Karpas-422 (cell line): Measurements from ENCODE around the gene SRSF11. TPM values are rescaled to one million over a fixed set of nuclear protein-coding genes. Genes with fewer than 3 reads are reported as not detected.
"Not testable (repeated sequence)": the region's sequence is repeated elsewhere in the genome, so short reads cannot be mapped to it uniquely, and the experiment has no call there.

ENCODE experiments used
- DNase-seq: peaks from one replicate; pipeline ENCODE4 v3.0.0-alpha.2; 2015
- H2AFZ ChIP-seq: fragments of 200-600 bp; sonication (generic); 2 replicates; pipeline ENCODE4 v1.6.1; 2014; ENCODE audit warnings: antibody characterized with exemption, low read length, mixed read lengths
- H3K27ac ChIP-seq: fragments of 200-600 bp; sonication (generic); 2 replicates; pipeline ENCODE4 v1.5.1; 2014; ENCODE audit warnings: mild to moderate bottlenecking, low read length, moderate library complexity
- H3K27me3 ChIP-seq: fragments of 200-600 bp; sonication (generic); 2 replicates; pipeline ENCODE4 v1.6.1; 2014; ENCODE audit warnings: low read length, mixed read lengths
- H3K36me3 ChIP-seq: fragments of 200-600 bp; sonication (generic); 2 replicates; pipeline ENCODE4 v1.6.1; 2014; ENCODE audit warnings: low read length, mixed read lengths; ENCODE audit not compliant: insufficient read depth
- H3K4me1 ChIP-seq: fragments of 200-600 bp; sonication (generic); 2 replicates; pipeline ENCODE4 v1.6.1; 2014; ENCODE audit warnings: mild to moderate bottlenecking, low read length, mixed read lengths
- H3K4me2 ChIP-seq: fragments of 200-600 bp; sonication (generic); 2 replicates; pipeline ENCODE4 v1.6.1; 2014; ENCODE audit warnings: low read length, low read depth, mild to moderate bottlenecking; ENCODE audit not compliant: poor library complexity, severe bottlenecking
- H3K4me3 ChIP-seq: fragments of 200-600 bp; sonication (generic); 2 replicates; pipeline ENCODE4 v1.5.1; 2014; ENCODE audit warnings: mild to moderate bottlenecking, antibody characterized with exemption, low read length, mixed read lengths
- H3K79me2 ChIP-seq: fragments of 200-600 bp; sonication (generic); 2 replicates; pipeline ENCODE4 v1.6.1; 2014; ENCODE audit warnings: mild to moderate bottlenecking, low read length, mixed read lengths
- H3K9ac ChIP-seq: fragments of 200-600 bp; sonication (generic); 2 replicates; pipeline ENCODE4 v1.6.0; 2014; ENCODE audit warnings: low read length
- H3K9me2 ChIP-seq: fragments of 200-600 bp; sonication (generic), shearing (Covaris generic); replicated peaks from 2 replicates; pipeline ENCODE4 v1.6.0; 2014; ENCODE audit warnings: mild to moderate bottlenecking, low read length, moderate library complexity; ENCODE audit not compliant: insufficient read depth
- H3K9me3 ChIP-seq: fragments of 300-700, 200-600 bp; sonication (generic); 2 replicates; pipeline ENCODE4 v1.6.1; 2014; ENCODE audit warnings: low read length, mixed read lengths
- H4K20me1 ChIP-seq: fragments of 200-600 bp; sonication (generic); 2 replicates; pipeline ENCODE4 v1.6.1; 2014; ENCODE audit warnings: mild to moderate bottlenecking, antibody characterized with exemption, low read length, low read depth; ENCODE audit not compliant: insufficient read depth
- total RNA-seq: library from RNA; depleted of rRNA; stranded (reverse); fragments of >200 nt; shearing (Covaris generic); gene quantifications from 2 replicates; pipeline ENCODE4 v1.2.3, GENCODE V29; 2014; ENCODE audit warnings: low replicate concordance

The SRSF11 gene
- total RNA-seq, 1 experiment from 2014 or later: 327 TPM

DNA sequence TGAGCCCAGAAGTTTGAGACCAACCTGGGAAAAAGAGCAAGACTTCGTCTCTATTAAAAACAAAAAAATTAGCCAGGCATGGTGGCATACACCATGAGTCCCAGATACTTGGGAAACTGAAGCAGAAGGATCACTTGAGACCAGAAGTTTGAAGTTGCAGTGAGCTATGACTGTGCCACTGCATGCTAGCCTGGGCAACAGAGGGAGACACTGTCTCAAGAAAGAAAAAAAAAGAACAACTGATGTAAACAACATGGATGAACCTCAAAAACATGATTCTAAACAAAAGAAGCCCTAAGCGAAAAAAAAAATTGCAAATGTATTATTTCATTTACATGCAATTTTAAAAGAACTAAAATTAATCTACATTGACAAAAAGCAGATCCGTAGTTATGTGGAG, 24.8 kb upstream of the SRSF11 start:
- no peak overlapping the region for H3K4me3 ChIP-seq
- H3K9ac ChIP-seq: no peak overlapping the region
- no peaks in the 10 kb centered on the region for H4K20me1 ChIP-seq
- H3K79me2 ChIP-seq: peaks cover 98% of the 10 kb centered on the region
- 0 out of 2 replicates have a peak, but pooled peaks cover 4% of the 10 kb centered on the region for H3K4me1 ChIP-seq
- H3K4me2 ChIP-seq: no peak overlapping the region
- H3K9me3 ChIP-seq: no peaks in the 10 kb centered on the region
- H3K9me2 ChIP-seq: no peaks in the 10 kb centered on the region
- H3K27ac ChIP-seq: no peak overlapping the region
- no peaks in the 10 kb centered on the region for H3K27me3 ChIP-seq
- no peak overlapping the region for H2AFZ ChIP-seq
- no peak for DNase-seq
- H3K36me3 ChIP-seq: no peaks in the 10 kb centered on the region; the same call in 1 of the 2 replicates

DNA sequence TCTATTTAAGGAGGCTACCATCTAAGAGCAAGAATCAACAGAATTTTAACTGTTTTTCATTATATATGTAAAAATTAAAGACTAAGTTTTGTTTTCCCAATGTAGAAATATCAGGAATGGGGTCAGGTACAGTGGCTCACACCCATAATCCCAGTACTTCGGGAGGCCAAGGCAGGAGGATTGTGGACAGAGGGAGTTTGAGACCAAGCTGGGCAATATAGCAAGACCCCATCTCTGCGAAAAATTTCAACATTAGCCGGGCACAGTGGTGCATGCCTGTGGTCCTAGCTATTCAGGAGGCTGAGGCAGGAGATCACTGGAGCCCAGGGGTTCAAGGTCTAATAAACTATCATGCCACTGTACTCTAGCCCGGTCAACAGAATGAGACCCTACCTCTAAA, 21.1 kb upstream of the SRSF11 start:
- Histone ChIP-seq H3K27ac (no peak overlapping the region), H2AFZ (no peak overlapping the region), H3K36me3 (no peaks in the 10 kb centered on the region; the same call in 1 of the 2 replicates), H3K79me2 (peaks cover 97% of the 10 kb centered on the region), H3K9me2 (no peaks in the 10 kb centered on the region), H3K9me3 (no peaks in the 10 kb centered on the region), H3K4me2 (no peak overlapping the region), H3K4me3 (no peak overlapping the region), H3K27me3 (no peaks in the 10 kb centered on the region), H3K4me1 (peaks cover 25% of the 10 kb centered on the region), H4K20me1 (no peaks in the 10 kb centered on the region), H3K9ac (no peak overlapping the region)
- no peak for DNase-seq

DNA sequence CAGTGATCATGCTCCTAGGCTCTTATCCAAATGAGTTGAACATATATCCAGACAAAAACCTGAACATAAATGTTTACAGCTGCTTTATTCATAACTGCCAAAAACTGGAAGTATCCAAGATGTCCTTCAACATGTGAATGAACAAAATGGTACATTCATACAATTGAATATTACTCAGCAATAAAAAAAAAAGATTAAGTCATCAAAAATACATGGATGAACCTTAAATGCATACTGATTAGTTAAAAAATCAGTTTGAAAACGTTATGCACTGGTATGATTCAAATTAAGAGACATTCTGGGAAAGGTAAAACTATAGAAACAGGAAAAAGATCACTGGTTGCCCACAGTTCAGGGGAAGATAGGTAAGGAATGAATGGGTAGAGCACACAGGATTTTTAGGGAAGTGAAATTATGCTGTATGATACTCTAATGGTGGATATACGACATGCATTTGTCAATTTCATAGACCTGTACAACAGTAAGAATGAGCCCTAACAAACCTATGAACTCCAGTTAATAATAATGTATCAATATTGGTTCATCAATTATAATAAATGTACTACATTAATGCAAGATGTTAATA, 18.9 kb upstream of the SRSF11 start:
- Histone ChIP-seq H3K79me2 (peaks cover 97% of the 10 kb centered on the region), H3K4me1 (peaks cover 34% of the 10 kb centered on the region), H4K20me1 (no peaks in the 10 kb centered on the region), H3K9me3 (no peaks in the 10 kb centered on the region), H3K4me3 (no peak overlapping the region), H2AFZ (no peak overlapping the region), H3K9me2 (no peaks in the 10 kb centered on the region), H3K36me3 (peaks cover 2% of the 10 kb centered on the region; the same call in 1 of the 2 replicates), H3K4me2 (no peak overlapping the region), H3K27me3 (no peaks in the 10 kb centered on the region), H3K9ac (no peak overlapping the region), H3K27ac (no peak overlapping the region)
- DNase-seq: no peak

DNA sequence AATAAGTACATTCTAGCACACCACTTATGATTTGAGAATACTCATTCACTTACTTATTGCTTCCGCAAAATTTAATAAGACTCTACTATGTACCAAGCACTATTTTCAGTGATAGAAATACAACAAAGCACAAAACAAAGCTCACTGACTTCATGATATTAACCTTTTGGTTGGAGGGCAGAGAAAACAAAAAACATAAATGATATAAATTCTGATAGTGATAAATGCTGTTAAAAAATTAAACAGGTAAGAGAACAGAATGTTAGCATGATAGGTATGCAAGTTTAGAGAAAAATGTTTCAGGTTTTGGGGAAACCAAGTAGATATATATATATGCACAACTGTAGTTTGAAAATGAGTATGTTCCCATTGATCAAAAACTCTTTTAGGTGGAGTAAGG, 17.0 kb upstream of the SRSF11 start:
- Histone ChIP-seq H4K20me1 (no peaks in the 10 kb centered on the region), H3K4me3 (peak overlapping the region; percentile 82), H3K27ac (no peak overlapping the region), H3K4me1 (peaks cover 45% of the 10 kb centered on the region), H3K9ac (peak overlapping the region; percentile 82), H3K4me2 (peak overlapping the region; percentile 94), H3K9me3 (no peaks in the 10 kb centered on the region), H3K36me3 (peaks cover 10% of the 10 kb centered on the region; the same call in 1 of the 2 replicates), H3K79me2 (peaks cover 97% of the 10 kb centered on the region), H3K27me3 (no peaks in the 10 kb centered on the region), H3K9me2 (no peaks in the 10 kb centered on the region), H2AFZ (no peak overlapping the region)
- no peak for DNase-seq

DNA sequence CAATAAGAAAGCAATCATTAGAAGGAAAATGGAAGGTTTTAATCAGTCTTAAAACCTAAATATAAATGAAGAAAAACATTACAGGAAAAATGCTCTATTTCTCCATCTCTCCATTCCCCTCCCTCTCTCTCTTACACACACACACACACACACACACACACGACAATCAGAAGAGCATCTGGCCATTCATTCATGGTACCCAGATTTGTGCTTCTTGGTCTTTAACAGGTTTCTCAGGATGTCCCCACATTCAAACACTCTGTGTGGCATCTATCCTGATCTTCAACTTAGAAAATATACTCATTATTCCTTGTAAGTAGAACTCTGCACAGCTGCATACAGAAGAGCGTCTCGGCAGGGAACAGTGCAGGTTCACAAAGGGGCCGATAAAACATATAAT, 16.6 kb upstream of the SRSF11 start:
- no peak overlapping the region for H2AFZ ChIP-seq
- peaks cover 46% of the 10 kb centered on the region for H3K4me1 ChIP-seq
- H3K9me3 ChIP-seq: no peaks in the 10 kb centered on the region
- no peaks in the 10 kb centered on the region for H3K27me3 ChIP-seq
- peaks cover 12% of the 10 kb centered on the region; the same call in 1 of the 2 replicates for H3K36me3 ChIP-seq
- no peak overlapping the region for H3K27ac ChIP-seq
- H4K20me1 ChIP-seq: no peaks in the 10 kb centered on the region
- H3K9ac ChIP-seq: peak overlapping the region; percentile 82
- H3K79me2 ChIP-seq: peaks cover 98% of the 10 kb centered on the region
- no peaks in the 10 kb centered on the region for H3K9me2 ChIP-seq
- peak overlapping the region; percentile 94 for H3K4me2 ChIP-seq
- H3K4me3 ChIP-seq: peak overlapping the region; percentile 82
- DNase-seq: peak; percentile 56

DNA sequence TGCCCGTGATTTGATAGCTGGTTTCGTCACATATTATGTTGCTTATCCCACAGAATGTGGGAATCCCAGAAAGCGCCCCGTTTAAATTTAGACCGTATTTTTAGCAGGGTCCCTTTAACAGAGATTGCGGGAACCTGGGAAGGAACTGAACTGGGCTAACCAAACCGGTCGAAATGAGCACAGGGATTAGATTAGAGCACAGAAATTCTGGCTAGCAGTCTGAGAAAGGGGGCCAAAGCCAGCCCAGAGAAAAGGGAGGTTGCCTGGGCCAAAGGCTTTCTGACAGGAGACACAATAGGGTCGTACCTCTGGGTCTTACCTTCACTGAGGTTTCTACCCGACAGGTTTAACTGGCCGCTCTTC, 16.1 kb upstream of the SRSF11 start:
- Histone ChIP-seq H3K4me1 (peaks cover 46% of the 10 kb centered on the region), H3K79me2 (peaks cover 98% of the 10 kb centered on the region), H3K27ac (no peak overlapping the region; the same call in 1 of the 2 replicates), H3K4me3 (peak overlapping the region; percentile 82), H3K9ac (peak overlapping the region; percentile 82), H3K4me2 (peak overlapping the region; percentile 94), H3K9me2 (no peaks in the 10 kb centered on the region), H3K27me3 (no peaks in the 10 kb centered on the region), H3K36me3 (peaks cover 12% of the 10 kb centered on the region; the same call in 1 of the 2 replicates), H3K9me3 (no peaks in the 10 kb centered on the region), H2AFZ (peak overlapping the region; percentile 37; the same call in 1 of the 2 replicates), H4K20me1 (no peaks in the 10 kb centered on the region)
- no peak for DNase-seq

DNA sequence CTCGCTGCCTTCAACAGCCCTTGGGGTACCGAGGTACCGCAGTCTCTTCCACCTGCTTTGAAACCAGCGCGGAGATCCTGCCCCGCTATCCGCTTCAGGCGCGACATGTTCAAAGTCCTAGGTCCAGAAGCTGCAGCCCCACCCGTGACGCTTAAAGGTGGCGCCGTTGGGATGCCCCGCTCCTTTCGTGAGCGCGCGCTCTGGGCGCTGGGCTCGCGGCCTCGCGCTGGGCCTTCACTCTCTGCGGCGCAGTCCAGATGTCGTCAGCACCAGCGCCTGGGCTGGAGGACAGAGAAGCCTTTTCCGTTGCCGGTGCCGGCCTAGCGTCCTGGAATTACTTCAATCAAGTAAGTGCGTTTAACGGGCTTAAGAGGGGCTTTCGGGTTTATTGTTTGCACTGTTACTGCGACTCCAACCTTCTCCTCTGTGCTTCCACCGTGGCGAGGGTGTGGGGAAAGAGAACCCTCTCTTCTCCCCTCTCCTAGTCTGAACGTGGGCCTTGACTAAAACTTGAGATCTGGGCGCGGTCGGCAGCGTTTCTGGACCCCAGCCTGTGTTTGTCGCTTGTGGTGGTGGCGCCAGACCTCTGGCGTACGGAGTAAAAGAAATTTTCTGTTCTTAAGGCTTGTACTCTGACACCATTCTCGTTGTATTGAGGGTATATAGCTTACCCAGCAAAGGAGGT, 15.6 kb upstream of the SRSF11 start, which contains the start of gene LRRC40:
Gene LRRC40 (minus strand): TSS at position 146 of the 685 bp plus-strand sequence. CDS start 39 bp downstream, at position 107.
- Histone ChIP-seq H3K9me3 (no peaks in the 10 kb centered on the region), H3K4me2 (peak within 1 kb of the TSS; percentile 96), H3K9me2 (no peaks in the 10 kb centered on the region), H3K4me1 (peaks cover 49% of the 10 kb centered on the region), H3K27me3 (no peaks in the 10 kb centered on the region), H3K27ac (peak within 1 kb of the TSS; percentile 71), H4K20me1 (no peaks in the 10 kb centered on the region), H2AFZ (peak within 1 kb of the TSS; percentile 72), H3K9ac (peak within 1 kb of the TSS; percentile 82), H3K4me3 (peak within 1 kb of the TSS; percentile 82), H3K36me3 (peaks cover 12% of the 10 kb centered on the region; the same call in 1 of the 2 replicates), H3K79me2 (peaks cover 98% of the 10 kb centered on the region)
- DNase-seq: peak; percentile 98

DNA sequence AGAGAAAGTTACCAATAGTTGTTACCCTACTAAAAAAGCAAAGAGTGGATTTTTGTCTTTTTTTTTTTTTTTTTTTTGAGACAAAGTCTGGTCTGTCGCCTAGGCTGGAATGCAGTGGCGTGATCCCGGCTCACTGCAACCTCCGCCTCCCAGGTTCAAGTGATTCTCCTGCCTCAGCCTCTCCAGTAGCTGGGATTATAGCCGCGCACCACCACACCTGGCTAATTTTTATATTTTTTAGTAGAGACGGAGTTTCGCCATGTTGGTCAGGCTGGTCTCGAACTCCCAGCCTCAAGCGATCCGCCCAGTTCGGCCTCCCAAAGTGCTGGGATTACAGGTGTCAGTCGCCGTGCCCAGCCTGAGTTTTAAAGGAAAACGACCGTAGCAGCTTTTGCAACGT, 14.3 kb upstream of the SRSF11 start:
- H3K4me2 ChIP-seq: peak overlapping the region; percentile 96
- not testable (repeated sequence) for H3K27ac ChIP-seq, H2AFZ ChIP-seq, H3K9me3 ChIP-seq, H4K20me1 ChIP-seq, H3K27me3 ChIP-seq, H3K9me2 ChIP-seq, DNase-seq
- peak overlapping the region; percentile 82 for H3K4me3 ChIP-seq
- H3K79me2 ChIP-seq: peaks cover 98% of the 10 kb centered on the region
- H3K4me1 ChIP-seq: peaks cover 50% of the 10 kb centered on the region
- peak overlapping the region; percentile 82 for H3K9ac ChIP-seq
- peaks cover 12% of the 10 kb centered on the region; the same call in 1 of the 2 replicates for H3K36me3 ChIP-seq
